OCI-LY7 (cell line): ENCODE measurements around the gene CASK.

Experiments used
- CTCF ChIP-seq: fragments of 200-600 bp; sonication (generic); conservative IDR thresholded peaks from 2 replicates; pipeline ENCODE4 v1.5.1; 2014; ENCODE audit warnings: mild to moderate bottlenecking, antibody characterized with exemption, low read length, moderate library complexity, mixed read lengths
- EZH2phosphoT487 ChIP-seq: fragments of 200-600 bp; sonication (generic); IDR thresholded peaks from 2 replicates; pipeline ENCODE4 v1.6.1; 2018; ENCODE audit warnings: low read depth, borderline replicate concordance, mild to moderate bottlenecking, mixed run types, antibody characterized with exemption, low read length, moderate library complexity, mixed read lengths

DNA sequence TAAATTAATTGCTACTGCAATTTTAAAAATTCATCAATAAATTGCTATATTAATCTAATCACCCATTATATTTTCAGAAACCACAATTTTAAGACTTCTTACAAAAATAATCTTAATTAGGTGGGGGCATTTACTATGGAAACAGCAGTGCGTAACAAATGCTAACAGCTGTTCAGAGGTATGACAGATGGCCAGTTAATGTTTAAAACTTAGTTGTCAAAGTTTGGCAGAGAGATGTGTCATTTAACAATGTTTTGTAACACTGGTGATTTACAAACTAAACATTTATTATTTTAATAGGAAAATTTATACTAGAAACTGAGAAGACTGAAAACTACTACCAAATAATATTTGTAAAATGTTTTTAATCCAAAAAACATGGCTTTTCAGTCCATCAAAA lies 319.8 kb downstream of the CASK start:
- TF ChIP-seq CTCF (no peak), EZH2phosphoT487 (no peak)
